Measurements from ENCODE around the gene TBC1D2B. TPM values are rescaled to one million over a fixed set of nuclear protein-coding genes. Genes with fewer than 3 reads are reported as not detected.

The TBC1D2B gene
- total RNA-seq, 1 donor from 2014 or later, result 58.1 TPM

- Mint-ChIP-seq H3K36me3 (ENCODE audit: low read depth) (no peaks in the 10 kb centered on the region), H3K27ac (ENCODE audit: unreplicated experiment) (peak overlapping the region; percentile 89), H3K27me3 (ENCODE audit: low read depth) (no peaks in the 10 kb centered on the region), H3K4me1 (ENCODE audit: low read depth) (peaks cover 51% of the 10 kb centered on the region), H3K4me3 (ENCODE audit: unreplicated experiment) (no peak overlapping the region), H3K9me3 (ENCODE audit: low read depth) (no peaks in the 10 kb centered on the region)
- DNase-seq (ENCODE audit: low spot score), result no peak
- no peak for TF ChIP-seq CTCF (IDR thresholded peaks at IDR 0.05)
These were observed 6.1 kb downstream of the TBC1D2B start for GRCh38 chr15:78071383-78071782.

GRCh38 chr15:78070049-78070700, 7.3 kb downstream of the TBC1D2B start:
- DNase-seq (ENCODE audit: low spot score), result no peak
- Mint-ChIP-seq H3K27me3 (ENCODE audit: low read depth) (no peaks in the 10 kb centered on the region), H3K27ac (ENCODE audit: unreplicated experiment) (peak overlapping the region; percentile 77), H3K36me3 (ENCODE audit: low read depth) (no peaks in the 10 kb centered on the region), H3K4me1 (ENCODE audit: low read depth) (peaks cover 40% of the 10 kb centered on the region), H3K4me3 (ENCODE audit: unreplicated experiment) (peak overlapping the region; percentile 11), H3K9me3 (ENCODE audit: low read depth) (no peaks in the 10 kb centered on the region)
- no peak for TF ChIP-seq CTCF (IDR thresholded peaks at IDR 0.05)

GRCh38 chr15:78069462-78070029, 8.0 kb downstream of the TBC1D2B start:
- Mint-ChIP-seq H3K36me3 (ENCODE audit: low read depth) (no peaks in the 10 kb centered on the region), H3K27ac (ENCODE audit: unreplicated experiment) (peak overlapping the region; percentile 77), H3K9me3 (ENCODE audit: low read depth) (no peaks in the 10 kb centered on the region), H3K4me3 (ENCODE audit: unreplicated experiment) (no peak overlapping the region), H3K4me1 (ENCODE audit: low read depth) (peaks cover 35% of the 10 kb centered on the region), H3K27me3 (ENCODE audit: low read depth) (no peaks in the 10 kb centered on the region)
- TF ChIP-seq CTCF (IDR thresholded peaks at IDR 0.05), result no peak
- DNase-seq (ENCODE audit: low spot score), result no peak

- no peaks in the 10 kb centered on the region for H3K36me3 Mint-ChIP-seq (ENCODE audit: low read depth)
- no peak for TF ChIP-seq CTCF (IDR thresholded peaks at IDR 0.05)
- no peak overlapping the region for H3K4me3 Mint-ChIP-seq (ENCODE audit: unreplicated experiment)
- H3K9me3 Mint-ChIP-seq (ENCODE audit: low read depth), result no peaks in the 10 kb centered on the region
- DNase-seq (ENCODE audit: low spot score), result no peak
- H3K27ac Mint-ChIP-seq (ENCODE audit: unreplicated experiment), result peak overlapping the region; percentile 77
- H3K27me3 Mint-ChIP-seq (ENCODE audit: low read depth), result no peaks in the 10 kb centered on the region
- H3K4me1 Mint-ChIP-seq (ENCODE audit: low read depth), result peaks cover 29% of the 10 kb centered on the region
These were observed 8.5 kb downstream of the TBC1D2B start for GRCh38 chr15:78069052-78069414.

GRCh38 chr15:78067328-78068228, 9.9 kb downstream of the TBC1D2B start:
- Mint-ChIP-seq H3K4me3 (ENCODE audit: unreplicated experiment) (peak overlapping the region; percentile 5), H3K9me3 (ENCODE audit: low read depth) (no peaks in the 10 kb centered on the region), H3K4me1 (ENCODE audit: low read depth) (peaks cover 16% of the 10 kb centered on the region), H3K27ac (ENCODE audit: unreplicated experiment) (peak overlapping the region; percentile 77), H3K36me3 (ENCODE audit: low read depth) (no peaks in the 10 kb centered on the region), H3K27me3 (ENCODE audit: low read depth) (no peaks in the 10 kb centered on the region)
- DNase-seq (ENCODE audit: low spot score), result no peak
- TF ChIP-seq CTCF (IDR thresholded peaks at IDR 0.05), result no peak
